ELF-1 (cell line): ENCODE results near the gene C12orf54.
A peak's percentile ranks its signal among the peaks of the same experiment; 100 is the strongest.
"Not testable (repeated sequence)": the region's sequence is repeated elsewhere in the genome, so short reads cannot be mapped to it uniquely, and the experiment has no call there.

Source experiments
- DNase-seq: peaks from one replicate; pipeline ENCODE4 v3.0.0-alpha.2; 2016; ENCODE audit warnings: low read depth, low spot score

Gene C12orf54

DNA sequence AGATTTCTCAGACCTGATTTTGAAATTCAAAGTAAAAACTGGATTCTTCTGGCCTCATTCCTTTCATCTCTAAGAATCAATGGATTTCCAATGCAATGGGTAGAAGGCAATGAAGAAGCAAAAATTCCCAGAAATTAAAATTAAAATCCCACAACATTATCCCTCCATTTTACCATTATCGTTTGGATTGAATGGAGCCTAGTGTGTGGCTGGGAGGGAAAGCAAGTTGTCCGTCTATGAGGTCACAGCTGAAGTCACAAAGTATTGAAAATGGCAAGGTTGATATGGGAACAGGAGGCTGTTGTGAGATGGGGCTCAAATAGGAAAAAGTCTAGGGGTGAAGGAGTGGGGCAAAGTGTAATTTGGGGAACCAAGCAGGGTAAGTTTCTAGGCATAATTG lies at the start of gene C12orf54:
Gene C12orf54, plus strand, starts transcription at position 301 of the 400 bp plus-strand sequence. CDS start 799 bp downstream, outside the sequence.
- no peak for DNase-seq

DNA sequence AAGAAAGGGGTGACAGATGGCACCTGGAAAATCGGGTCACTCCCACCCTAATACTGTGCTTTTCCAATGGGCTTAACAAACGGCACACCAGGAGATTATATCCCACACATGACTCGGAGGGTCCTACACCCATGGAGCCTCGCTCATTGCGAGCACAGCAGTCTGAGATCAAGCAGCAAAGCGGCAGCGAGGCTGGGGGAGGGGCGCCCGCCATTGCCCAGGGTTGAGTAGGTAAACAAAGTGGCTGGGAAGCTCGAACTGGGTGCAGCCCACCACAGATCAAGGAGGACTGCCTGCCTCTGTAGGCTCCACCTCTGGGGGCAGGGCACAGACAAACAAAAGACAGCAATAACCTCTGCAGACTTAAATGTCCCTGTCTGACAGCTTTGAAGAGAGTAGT lies 48.3 kb upstream of the C12orf54 start:
- not testable (repeated sequence) for DNase-seq

DNA sequence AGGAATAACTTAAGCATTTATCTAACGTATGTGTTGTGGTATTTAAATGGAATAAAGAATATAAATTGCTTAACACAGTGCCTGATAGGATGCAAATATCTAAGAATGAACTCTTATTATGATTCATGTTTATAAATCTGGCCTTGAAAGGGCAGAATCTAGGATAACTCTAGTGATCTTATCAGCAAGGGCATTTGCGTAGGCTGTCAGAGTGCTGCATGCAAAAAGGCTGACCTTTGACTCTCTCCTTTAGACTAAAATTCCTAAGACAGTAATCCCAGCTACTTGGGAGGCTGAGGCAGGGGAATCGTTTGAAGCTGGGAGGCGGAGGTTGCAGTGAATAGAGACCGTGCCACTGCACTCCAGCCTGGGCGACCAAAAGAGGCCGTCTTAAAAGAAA lies 41.2 kb upstream of the C12orf54 start:
- peak; percentile 49 for DNase-seq

DNA sequence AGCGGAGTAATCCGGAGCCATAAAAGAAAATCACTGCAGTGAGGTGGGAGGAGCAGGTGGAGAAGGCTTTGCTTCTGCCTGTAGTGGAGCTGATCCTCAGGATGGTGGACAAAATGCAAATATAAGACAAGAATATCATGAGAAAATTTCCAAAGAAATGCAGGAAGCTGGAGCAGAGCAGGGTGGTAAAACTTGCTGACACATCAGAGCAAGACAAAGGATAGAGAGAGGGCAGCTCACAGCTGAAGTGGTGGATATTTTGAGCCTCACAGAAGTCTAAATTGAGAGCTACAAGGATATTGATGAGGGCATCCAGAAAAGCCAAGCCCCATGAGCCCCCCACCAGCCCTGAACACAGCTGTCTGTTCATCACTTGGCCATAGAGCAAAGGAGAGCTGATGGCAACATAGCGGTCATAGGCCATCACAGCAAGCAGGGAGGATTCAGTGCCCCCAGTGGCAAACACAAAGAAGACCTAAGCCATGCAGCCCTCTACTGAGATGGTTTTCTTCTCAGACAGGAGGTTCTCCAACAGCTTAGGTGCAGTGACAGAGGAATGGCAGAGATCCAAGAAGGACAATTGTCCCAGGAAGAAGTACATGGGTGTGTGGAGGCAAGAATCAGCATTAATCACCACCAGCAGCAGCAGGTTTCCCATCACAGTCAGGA lies 40.0 kb upstream of the C12orf54 start:
- DNase-seq: peak; percentile 27

DNA sequence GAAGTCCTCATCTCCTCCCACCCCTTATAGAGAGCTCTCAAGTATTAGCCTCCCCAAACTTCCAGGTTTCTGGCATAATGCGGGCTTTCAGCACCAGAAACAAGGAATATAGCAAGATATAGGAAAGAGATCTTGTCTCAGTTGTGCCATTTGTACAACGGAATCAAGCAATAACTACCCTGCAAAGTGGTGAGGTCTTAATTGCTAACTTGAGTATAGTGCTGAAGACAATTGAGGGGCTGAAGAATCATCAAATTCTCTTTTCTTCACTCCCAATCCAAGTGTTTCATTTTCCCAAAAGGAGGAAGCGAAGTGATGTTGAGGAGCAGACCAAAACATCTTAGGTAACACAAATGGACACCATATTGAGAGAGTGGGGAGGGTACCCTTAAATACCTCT lies 36.8 kb upstream of the C12orf54 start:
- DNase-seq: no peak

DNA sequence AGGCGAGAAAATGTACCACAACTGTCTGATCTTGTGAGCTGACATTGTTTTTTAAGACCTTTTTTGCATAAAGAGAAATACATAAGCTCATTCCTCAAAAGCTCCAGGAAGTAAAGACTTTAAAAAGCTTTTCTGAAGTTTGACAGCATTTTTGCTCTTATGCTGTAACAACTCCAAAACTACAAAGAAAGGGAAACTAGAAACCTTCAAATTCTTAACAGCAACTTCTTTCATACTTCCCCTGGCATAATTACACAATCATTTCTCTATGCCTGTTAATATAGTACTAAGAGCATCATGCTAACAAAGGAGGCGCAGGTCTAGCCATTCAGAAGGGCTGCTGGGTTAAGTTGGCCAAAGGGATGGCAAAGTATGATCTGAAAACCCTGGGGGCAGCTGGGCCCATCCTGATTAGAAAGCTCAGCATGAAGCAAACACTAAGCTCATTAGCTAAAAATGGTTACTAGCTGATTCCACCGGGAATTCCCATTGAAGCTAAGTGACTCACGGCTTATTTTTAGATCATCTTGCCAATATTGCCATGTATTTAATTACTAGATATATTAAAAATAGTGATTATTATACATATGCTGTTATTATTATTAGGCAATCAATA lies 36.0 kb upstream of the C12orf54 start:
- DNase-seq: peak; percentile 11

DNA sequence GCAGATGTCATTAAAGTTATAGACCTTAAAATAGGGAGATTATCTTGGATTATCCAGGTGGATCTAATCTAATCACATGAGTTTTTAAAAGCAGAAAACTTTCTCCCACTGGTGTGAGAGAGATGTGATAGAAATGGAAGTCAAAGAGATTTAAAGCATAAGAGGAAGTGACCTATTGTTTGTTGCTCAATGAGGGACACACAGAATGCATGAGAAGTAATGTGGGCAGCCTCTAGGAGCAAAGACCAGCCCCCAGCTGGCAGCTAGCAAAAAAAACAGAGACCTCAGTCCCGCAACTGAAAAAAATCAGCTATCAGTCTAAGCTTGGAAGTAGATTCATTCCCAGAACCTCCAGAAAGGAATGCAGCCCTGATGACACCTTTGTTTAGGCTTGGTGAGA lies 34.5 kb upstream of the C12orf54 start:
- peak; percentile 3 for DNase-seq

DNA sequence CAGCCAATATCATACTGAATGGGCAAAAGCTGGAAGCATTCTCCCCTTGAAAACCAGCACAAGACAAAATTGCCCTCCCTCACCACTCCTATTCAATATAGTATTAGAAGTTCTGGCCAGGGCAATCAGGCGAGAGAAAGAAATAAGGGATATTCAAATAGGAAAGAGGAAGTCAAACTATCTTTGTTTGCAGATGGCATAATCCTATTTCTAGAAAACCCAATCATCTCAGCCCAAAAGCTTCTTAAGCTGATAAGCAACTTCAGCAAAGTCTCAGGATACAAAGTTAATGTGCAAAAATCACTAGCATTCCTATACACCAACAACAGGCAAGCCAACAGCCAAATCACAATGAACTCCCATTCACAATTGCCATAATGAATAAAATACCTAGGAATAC lies 30.9 kb upstream of the C12orf54 start:
- DNase-seq: no peak

DNA sequence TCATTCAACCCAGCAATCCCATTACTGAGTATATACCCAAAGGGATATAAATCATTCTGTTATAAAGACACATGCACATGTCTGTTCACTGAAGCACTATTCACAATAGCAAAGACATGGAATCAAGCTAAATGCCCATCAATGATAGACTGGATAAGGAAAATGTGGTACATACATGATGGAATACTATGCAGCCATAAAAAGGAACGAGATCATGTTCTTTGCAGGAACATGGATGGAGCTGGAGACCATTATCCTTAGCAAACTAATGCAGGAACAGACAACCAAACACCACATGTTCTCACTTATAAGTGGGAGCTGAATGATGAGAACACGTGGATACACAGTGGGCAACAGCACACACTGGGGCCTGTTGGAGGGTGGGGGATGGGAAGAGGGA lies 29.3 kb upstream of the C12orf54 start:
- DNase-seq: not testable (repeated sequence)

DNA sequence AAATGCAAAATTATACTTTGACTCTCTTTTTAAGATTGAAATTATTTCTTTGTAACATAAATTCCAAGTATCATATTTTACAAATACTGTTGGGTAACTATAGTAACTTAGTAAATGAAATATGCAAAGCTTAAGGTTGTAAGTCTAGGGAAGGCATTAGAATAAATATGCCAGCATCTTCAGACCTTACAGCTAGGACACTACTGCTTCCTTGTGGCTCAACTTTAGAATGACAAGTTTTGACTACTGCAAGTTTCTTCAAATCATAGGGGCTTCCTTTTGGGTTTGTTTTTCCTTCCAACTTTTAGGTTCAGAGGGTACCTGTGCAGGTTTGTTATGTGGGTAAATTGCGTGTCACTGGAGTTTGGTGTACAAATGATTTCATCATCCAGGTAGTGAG lies 27.6 kb upstream of the C12orf54 start:
- peak; percentile 1 for DNase-seq

DNA sequence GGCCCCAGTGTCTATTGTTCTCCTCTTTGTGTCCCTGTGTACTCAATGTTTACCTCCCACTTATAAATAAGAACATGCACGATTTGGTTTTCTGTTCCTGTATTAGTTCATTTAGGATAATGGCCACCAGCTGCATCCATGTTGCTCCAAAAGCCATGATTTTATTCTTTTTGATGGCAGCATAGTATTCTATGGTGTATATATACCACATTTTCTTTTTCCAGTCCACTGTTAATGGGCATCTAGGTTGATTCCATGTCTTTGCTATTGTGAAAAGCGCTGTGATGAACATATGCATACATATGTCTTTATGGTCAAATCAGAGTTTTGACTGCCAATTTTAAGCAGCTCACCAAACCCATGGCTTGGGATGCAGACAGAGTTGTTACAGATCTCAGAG lies 27.2 kb upstream of the C12orf54 start:
- no peak for DNase-seq

DNA sequence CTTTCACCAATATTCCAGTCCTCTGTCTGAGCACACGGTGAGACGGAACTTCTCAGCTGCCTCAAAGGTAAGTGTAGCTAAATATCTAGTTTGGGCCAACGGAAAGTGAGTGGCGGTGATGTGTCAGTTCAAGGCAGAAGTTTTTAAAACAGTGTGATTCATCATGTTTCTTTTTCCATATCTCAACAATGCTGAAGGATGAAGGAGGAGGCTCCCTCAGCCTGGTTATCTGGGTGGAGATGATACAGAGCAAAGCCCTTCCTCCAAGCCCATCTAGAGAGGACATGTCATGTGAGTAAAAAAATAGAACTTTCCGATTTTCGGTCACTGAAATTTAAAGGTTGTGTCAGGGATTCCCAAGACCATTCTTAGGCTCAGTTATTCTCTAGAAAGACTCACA lies 23.0 kb upstream of the C12orf54 start:
- DNase-seq: no peak

DNA sequence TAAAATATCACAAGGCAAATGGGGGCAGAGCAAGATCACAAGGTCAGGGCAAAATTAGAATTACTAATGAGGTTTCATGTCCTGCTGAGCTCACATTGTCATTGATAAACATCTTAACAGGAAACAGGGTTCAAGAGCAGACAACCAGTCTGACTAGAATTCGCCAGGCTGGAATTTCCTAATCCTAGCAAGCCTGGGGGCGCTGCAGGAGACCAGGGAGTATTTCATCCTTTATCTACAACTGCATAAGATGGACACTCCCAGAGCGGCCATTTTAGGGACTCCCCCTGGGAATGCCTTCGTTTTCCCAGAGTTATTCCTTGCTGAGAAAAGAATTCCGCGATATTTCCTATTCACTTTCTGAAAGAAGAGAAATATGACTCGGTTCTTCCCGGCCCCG lies 13.3 kb upstream of the C12orf54 start:
- DNase-seq: peak; percentile 10

DNA sequence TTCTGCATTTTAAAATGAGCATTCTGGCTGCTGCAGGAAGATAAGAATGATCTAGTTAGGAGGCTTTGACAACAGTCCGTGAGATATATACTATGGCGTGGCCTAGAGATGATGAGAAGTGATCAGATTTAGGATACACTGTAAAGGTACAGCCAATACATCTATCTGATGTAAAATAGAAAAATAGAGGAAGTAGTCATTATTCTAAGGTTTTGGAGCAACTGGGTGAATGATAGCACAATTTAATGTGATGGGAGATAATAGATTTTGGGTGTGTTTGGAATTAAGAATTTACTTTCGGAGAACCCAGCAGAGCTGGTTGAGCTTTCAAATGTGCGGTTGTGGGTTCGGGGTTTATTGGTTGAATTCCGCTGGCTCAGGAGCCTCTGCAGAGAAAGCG lies 10.0 kb upstream of the C12orf54 start, which contains the start of gene ANP32D:
Gene ANP32D, plus strand, starts transcription at position 301 of the 400 bp plus-strand sequence. CDS start 106 bp downstream, outside the sequence.
- DNase-seq: no peak

DNA sequence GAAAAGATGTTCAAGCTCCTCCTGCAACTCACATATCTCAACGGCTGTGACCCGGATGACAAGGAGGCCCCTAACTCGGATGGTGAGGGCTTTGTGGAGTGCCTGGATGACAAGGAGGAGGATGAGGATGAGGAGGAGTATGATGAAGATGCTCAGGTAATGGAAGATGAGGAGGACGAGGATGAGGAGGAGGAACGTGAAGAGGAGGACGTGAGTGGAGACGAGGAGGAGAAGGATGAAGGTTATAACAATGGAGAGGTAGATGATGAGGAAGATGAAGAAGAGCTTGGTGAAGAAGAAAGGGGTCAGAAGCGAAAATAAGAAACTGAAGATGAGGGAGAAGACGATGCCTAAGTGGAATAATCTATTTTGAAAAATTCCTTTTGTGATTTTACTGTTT lies 9.2 kb upstream of the C12orf54 start:
- no peak for DNase-seq

DNA sequence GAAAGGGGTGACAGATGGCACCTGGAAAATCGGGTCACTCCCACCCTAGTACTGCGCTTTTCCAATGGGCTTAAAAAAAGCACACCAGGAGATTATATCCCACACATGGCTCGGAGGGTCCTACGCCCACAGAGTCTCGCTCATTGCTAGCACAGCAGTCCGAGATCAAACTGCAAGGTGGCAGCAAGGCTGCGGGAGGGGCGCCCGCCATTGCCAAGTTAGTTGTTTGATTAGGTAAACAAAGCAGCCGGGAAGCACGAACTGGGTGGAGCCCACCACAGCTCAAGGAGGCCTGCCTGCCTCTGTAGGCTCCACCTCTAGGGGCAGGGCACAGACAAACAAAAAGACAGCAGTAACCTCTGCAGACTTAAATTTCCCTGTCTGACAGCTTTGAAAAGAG lies 7.8 kb upstream of the C12orf54 start:
- DNase-seq: not testable (repeated sequence)

DNA sequence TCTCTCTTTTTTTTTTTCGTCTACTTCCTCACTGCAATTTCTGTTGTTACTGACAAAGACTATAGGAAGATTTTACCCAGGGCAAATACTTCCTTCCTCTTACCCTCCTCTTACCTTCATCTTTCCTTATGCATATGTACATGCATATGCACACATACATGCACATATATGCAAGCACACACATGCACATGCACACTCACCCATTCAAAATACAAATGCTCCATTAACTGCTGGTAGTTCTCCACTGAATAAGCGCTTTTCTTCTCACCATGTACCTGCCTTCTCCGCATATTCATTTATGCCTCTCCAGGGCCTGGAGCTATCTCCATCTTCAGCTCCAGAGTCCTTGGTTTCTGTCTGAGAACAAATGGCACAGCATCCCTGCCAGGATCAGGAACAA lies 632 bp downstream of the C12orf54 start:
- DNase-seq: no peak

DNA sequence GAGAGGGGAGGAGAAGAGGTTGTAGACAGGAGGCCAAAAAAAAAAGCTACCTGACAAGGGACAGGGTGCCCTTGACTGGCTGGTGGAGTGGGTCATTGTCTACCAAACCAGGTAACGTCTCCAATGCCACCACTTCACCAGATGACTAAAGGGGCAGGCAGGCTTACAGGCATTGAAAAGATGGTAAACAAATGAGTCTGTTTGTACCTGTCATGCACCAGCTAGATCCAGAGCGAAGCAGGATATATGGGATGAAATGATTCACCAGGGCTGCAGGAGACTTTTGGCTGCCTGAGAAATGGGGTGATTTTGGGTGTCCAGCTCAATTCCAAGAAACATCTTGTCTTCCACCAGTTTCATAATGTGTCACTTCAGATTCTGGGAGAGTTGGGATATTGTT lies 4.0 kb downstream of the C12orf54 start:
- no peak for DNase-seq

DNA sequence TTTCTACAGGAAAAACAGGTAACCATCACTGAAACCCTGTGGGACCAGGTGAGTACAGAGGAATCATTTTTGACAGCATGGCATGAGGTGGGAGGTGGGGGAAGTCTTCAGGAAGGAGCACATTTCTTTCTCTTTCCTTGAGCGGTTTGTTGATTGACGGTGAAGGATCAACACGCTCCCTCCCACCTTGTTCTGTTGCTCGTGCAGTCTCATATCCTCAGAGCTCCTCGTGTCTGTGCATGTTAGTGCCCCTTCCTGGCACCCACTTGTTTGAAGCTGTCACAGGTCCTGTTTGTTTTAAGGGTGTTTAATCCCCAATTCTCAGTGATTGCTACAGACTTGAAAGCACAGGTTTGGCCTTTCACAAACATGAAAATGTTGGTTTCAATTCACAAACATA lies 4.4 kb downstream of the C12orf54 start:
- no peak for DNase-seq

DNA sequence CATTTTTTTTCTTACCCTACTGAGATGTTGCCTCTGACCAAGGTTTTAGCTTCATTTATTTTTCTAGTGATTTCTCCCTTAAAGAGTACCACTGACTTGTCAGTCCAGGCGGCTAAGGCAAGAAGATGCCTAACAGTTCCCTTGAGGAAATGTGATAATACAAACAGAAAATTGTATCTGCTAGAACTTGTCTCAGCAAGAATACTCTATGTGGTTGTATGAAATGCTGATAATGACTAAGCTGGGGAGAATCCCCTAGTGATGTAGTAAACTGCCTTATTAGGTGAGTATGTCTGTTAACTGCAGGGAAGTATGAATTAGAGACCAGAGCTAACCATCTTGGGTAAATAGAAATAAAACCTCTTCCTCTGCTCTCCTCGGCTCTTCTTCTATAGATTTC lies 6.7 kb downstream of the C12orf54 start:
- no peak for DNase-seq

DNA sequence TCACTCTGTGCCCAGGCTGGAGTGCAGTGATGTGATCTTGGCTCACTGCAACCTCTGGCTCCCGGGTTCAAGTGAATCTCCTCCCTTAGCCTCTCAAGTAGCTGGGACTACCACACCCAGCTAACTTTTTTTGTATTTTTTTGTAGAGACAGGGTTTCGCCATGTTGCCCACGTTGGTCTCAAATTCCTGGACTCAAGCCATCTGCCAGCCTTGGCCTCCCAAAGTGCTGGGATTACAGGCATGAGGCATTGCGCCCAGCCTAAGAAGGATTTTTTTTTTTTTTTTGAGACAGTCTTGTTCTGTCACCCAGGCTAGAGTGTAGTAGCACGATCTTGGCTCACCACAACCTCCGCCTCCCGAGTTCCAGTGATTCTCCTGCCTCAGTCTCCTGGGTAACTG lies 7.2 kb downstream of the C12orf54 start:
- DNase-seq: not testable (repeated sequence)

DNA sequence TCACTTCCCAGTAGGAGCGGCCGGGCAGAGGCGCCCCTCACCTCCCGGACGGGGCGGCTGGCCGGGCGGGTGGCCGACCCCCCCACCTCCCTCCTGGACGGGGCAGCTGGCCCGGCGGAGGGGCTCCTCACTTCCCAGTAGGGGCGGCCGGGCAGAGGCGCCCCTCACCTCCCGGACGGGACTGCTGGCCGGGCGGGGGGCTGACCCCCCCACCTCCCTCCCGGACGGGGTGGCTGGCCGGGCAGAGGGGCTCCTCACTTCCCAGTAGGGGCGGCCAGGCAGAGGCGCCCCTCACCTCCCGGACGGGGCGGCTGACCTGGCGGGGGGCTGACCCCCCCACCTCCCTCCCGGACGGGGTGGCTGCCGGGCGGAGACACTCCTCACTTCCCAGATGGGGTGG lies 18.0 kb downstream of the C12orf54 start:
- not testable (repeated sequence) for DNase-seq

DNA sequence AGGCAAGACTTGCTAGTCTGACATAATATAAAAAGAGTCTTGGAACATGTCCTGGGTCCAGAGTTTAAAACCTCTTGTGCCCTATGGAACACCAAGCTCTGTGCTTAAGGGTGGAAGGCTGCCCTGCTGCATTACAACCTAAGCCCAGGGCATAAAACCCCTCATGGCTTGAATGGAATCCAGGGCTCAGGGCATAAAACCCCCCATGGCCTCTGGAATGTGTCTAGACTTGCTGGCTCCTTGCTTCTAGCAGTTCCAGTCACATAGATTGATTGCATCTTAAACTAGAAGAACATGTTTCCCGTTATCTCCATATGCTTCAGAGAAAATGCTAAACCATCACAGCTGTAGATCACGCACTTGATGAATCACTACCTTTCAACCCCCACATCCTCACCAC lies 24.5 kb downstream of the C12orf54 start:
- DNase-seq: peak; percentile 67
